Spleen (tissue), 11 donors: ENCODE results near the gene STX18. TPM values are rescaled to one million over a fixed set of nuclear protein-coding genes. Genes with fewer than 3 reads are reported as not detected.

Experiments used
- DNase-seq: peaks from one replicate; pipeline ENCODE4 v3.0.0-alpha.2; 2020
- H3K27ac ChIP-seq, 8 donors: fragments of 200-600 bp; sonication (generic) in 7 of 8; 1 replicate in 4 of 8; 2 replicates in 4 of 8; pipeline versions ENCODE4 v1.5.0 to v1.8.0; 2016 to 2021; ENCODE audit warnings: inconsistent platforms in 4 of 8, mild to moderate bottlenecking in 4 of 8, moderate library complexity in 1 of 8
- H3K27me3 ChIP-seq, 7 donors: fragments of 200-600 bp; sonication (generic) in 6 of 7; replicated peaks in 1 of 7; 1 replicate in 4 of 7; 2 replicates in 3 of 7; pipeline versions ENCODE4 v1.5.0 to v1.8.0; 2016 to 2021; ENCODE audit warnings: inconsistent platforms in 3 of 7, mild to moderate bottlenecking in 1 of 7
- H3K36me3 ChIP-seq, 6 donors: fragments of 200-600 bp; sonication (generic) in 5 of 6; 1 replicate in 4 of 6; 2 replicates in 2 of 6; pipeline versions ENCODE4 v1.5.0 to v1.8.0; 2016 to 2021; ENCODE audit warnings: inconsistent platforms in 2 of 6
- H3K4me1 ChIP-seq, 6 donors: fragments of 200-600 bp; sonication (generic) in 5 of 6; 1 replicate in 3 of 6; 2 replicates in 3 of 6; pipeline versions ENCODE4 v1.5.0 to v1.8.0; 2016 to 2021; ENCODE audit warnings: inconsistent platforms in 3 of 6
- H3K4me3 ChIP-seq, 8 donors: fragments of 200-600 bp; sonication (generic) in 7 of 8; 1 replicate in 4 of 8; 2 replicates in 4 of 8; pipeline versions ENCODE4 v1.5.0 to v1.8.0; 2016 to 2021; ENCODE audit warnings: inconsistent platforms in 4 of 8, mild to moderate bottlenecking in 4 of 8, moderate library complexity in 2 of 8
- H3K9me3 ChIP-seq, 8 donors: fragments of 200-600 bp; sonication (generic) in 7 of 8; 1 replicate in 4 of 8; 2 replicates in 4 of 8; pipeline versions ENCODE4 v1.5.0 to v1.8.0; 2016 to 2021; ENCODE audit warnings: inconsistent platforms in 4 of 8
- CTCF ChIP-seq, 11 experiments: fragments of 200-600 bp in 7 of 11; fragments of 450-650 bp in 4 of 11; sonication (generic) in 4 of 11; IDR thresholded peaks in 8 of 11; conservative IDR thresholded peaks in 3 of 11; 1 replicate in 7 of 11; 2 replicates in 4 of 11; pipeline versions ENCODE4 v1.4.0 to v1.8.0; 2016 to 2021; ENCODE audit warnings: antibody characterized with exemption in 11 of 11, inconsistent platforms in 4 of 11, mild to moderate bottlenecking in 1 of 11
- POLR2A ChIP-seq, 3 donors: fragments of 450-650 bp; IDR thresholded peaks; one replicate each; pipeline ENCODE4 v1.5.1; 2017; ENCODE audit warnings: antibody characterized with exemption in 3 of 3, mild to moderate bottlenecking in 1 of 3
- POLR2AphosphoS5 ChIP-seq, 3 donors: sonication (generic); formaldehyde crosslinking; IDR thresholded peaks; one replicate each; pipeline ENCODE4 v1.5.1; 2017; ENCODE audit warnings: antibody characterized with exemption in 3 of 3
- WGBS, 5 donors: extraction: QIAGEN DNeasy Blood & Tissue Kit in 3 of 5; methylation state at CpG; one replicate each; pipeline versions ENCODE4 v1.1.5 to v1.1.7; 2013 to 2018; 5-methylcytosine and 5-hydroxymethylcytosine counted together
- intact Hi-C: fragments of 100-400 bp; cut with DNase I; formaldehyde crosslinking; loops from one replicate; pipeline ENCODE4 v1.15.0; 2023; ENCODE audit warnings: low total_unique reads
- polyA plus RNA-seq, 3 donors: library from polyadenylated mRNA; stranded (reverse); fragments of 200-250 nt; gene quantifications; one replicate each; pipeline ENCODE4 v1.2.1, GENCODE V29; 2013
- total RNA-seq, 7 donors: library from RNA; depleted of rRNA in 3 of 7; stranded (reverse); fragments of >200 nt in 3 of 7; fragmentation: NEBNext Ultra II Directional in 4 of 7; extraction: Animal tissue kit (Norgen Biotek cat#: 25700) in 4 of 7; gene quantifications; one replicate each; pipeline versions ENCODE4 v1.1.0 to v1.2.1, GENCODE V29; 2016 to 2021
- donor health status: healthy with polysubstance abuse.
- donor health status: DM: no; HTN: no; CAD: no; lungs with moderate emphysema.
- donor health status: DM: no; HTN: no; CAD: no.
- donor health status: Bipolar disorder and iron deficiency.
- donor health status: healthy.
- donor health status: DM: no; HTN: no; CAD: no.
- donor health status: DM: yes; HTN: yes; CAD: no.

Gene STX18
- total and polyA plus RNA-seq, 10 donors = 19.0 to 45.8 (median 29.8) TPM

- WGBS, 5 donors = 80 to 85% (median 83%) methylated on average over 21 to 23 of the region's 23 CpGs
- peaks cover 0 to 43% (median 4%) of the 10 kb centered on the region in 7 donors for H3K27me3 ChIP-seq
- H3K27ac ChIP-seq = no peak overlapping the region
- no peak overlapping the region for H3K4me3 ChIP-seq
- no peaks in the 10 kb centered on the region for H3K9me3 ChIP-seq
- DNase-seq = peak; percentile 60
- H3K36me3 ChIP-seq = no peaks in the 10 kb centered on the region
- intact Hi-C loops = no loop called here
- TF ChIP-seq POLR2A (IDR thresholded peaks at IDR 0.05) = no peak
- TF ChIP-seq POLR2AphosphoS5 (IDR thresholded peaks at IDR 0.05) = peak in 1 of 3 donors; percentile 2
- TF ChIP-seq CTCF (IDR thresholded peaks at IDR 0.05 in 8 of 11, conservative IDR thresholded peaks at IDR 0.05 in 3 of 11) = no peak
- H3K4me1 ChIP-seq = no peaks in the 10 kb centered on the region
Observed at GRCh38 chr4:4409416-4410115, 132.3 kb downstream of the STX18 start.

GRCh38 chr4:4408576-4409335 is 133.1 kb downstream of the STX18 start:
- no peaks in the 10 kb centered on the region for H3K4me1 ChIP-seq
- DNase-seq = no peak
- H3K9me3 ChIP-seq = no peaks in the 10 kb centered on the region
- peaks cover 0 to 51% (median 4%) of the 10 kb centered on the region in 7 donors for H3K27me3 ChIP-seq
- H3K36me3 ChIP-seq = no peaks in the 10 kb centered on the region
- TF ChIP-seq POLR2AphosphoS5 (IDR thresholded peaks at IDR 0.05) (peak in 1 of 3 donors; percentile 36), POLR2A (IDR thresholded peaks at IDR 0.05) (no peak)
- no peak overlapping the region for H3K27ac ChIP-seq
- WGBS, 5 donors = 73 to 86% (median 78%) methylated on average over 16 to 23 of the region's 23 CpGs
- intact Hi-C loops = no loop called here
- H3K4me3 ChIP-seq = no peak overlapping the region

GRCh38 chr4:4408132-4408523 is 133.7 kb downstream of the STX18 start:
- 72 to 79% (median 76%) methylated on average over 8 to 13 of the region's 13 CpGs for WGBS, 5 donors
- no peak for DNase-seq
- Histone ChIP-seq H3K4me1 (no peaks in the 10 kb centered on the region), H3K27ac (no peak overlapping the region), H3K27me3 (peaks cover 0 to 56% (median 4%) of the 10 kb centered on the region in 7 donors), H3K36me3 (no peaks in the 10 kb centered on the region), H3K4me3 (no peak overlapping the region), H3K9me3 (no peaks in the 10 kb centered on the region)
- TF ChIP-seq CTCF (IDR thresholded peaks at IDR 0.05 in 8 of 11, conservative IDR thresholded peaks at IDR 0.05 in 3 of 11) (no peak), POLR2AphosphoS5 (IDR thresholded peaks at IDR 0.05) (no peak), POLR2A (IDR thresholded peaks at IDR 0.05) (no peak)
- intact Hi-C loops = no loop called here

GRCh38 chr4:4407299-4408131 is 134.3 kb downstream of the STX18 start:
- no peaks in the 10 kb centered on the region for H3K9me3 ChIP-seq
- H3K27me3 ChIP-seq = peaks cover 0 to 62% (median 4%) of the 10 kb centered on the region in 7 donors
- DNase-seq = no peak
- H3K27ac ChIP-seq = no peak overlapping the region
- H3K36me3 ChIP-seq = no peaks in the 10 kb centered on the region
- H3K4me1 ChIP-seq = no peaks in the 10 kb centered on the region
- WGBS, 5 donors = 78 to 84% (median 81%) methylated on average over 16 to 19 of the region's 19 CpGs
- intact Hi-C loops = no loop called here
- no peak overlapping the region for H3K4me3 ChIP-seq
- TF ChIP-seq POLR2AphosphoS5 (IDR thresholded peaks at IDR 0.05) = no peak
- TF ChIP-seq POLR2A (IDR thresholded peaks at IDR 0.05) = no peak
- TF ChIP-seq CTCF (IDR thresholded peaks at IDR 0.05 in 8 of 11, conservative IDR thresholded peaks at IDR 0.05 in 3 of 11) = no peak
